HEK293 (cell line): Measurements from ENCODE around the gene CD2BP2.

Experiments used
- CTCF ChIA-PET: fragments of 350-600 bp; formaldehyde crosslinking; extraction: SDS; loops from one replicate; lab custom pipeline; 2021; ENCODE audit warnings: antibody characterized with exemption; lab: Yijun Ruan, JAX
- POLR2A ChIA-PET: fragments of 300-600 bp; formaldehyde crosslinking; extraction: SDS; loops from one replicate; lab custom pipeline; 2020; ENCODE audit warnings: antibody characterized with exemption, inconsistent platforms; lab: Yijun Ruan, JAX
- H3K27ac ChIP-seq: fragments of 200-500 bp; sonication (Bioruptor generic); 2 replicates; pipeline ENCODE4 v1.5.1; 2014; ENCODE audit warnings: low read depth, low read length, control low read depth, inconsistent platforms; ENCODE audit errors: extremely low read depth
- H3K36me3 ChIP-seq, 2 experiments: fragments of 200-500 bp in 1 of 2; sonication (Bioruptor generic) in 1 of 2; 1 replicate in 1 of 2; 2 replicates in 1 of 2; pipeline ENCODE4 v1.5.1; 2014 to 2017; ENCODE audit warnings: inconsistent platforms in 2 of 2, low read length in 2 of 2; ENCODE audit not compliant: control insufficient read depth in 2 of 2, insufficient read depth in 1 of 2
- H3K4me1 ChIP-seq: fragments of 200-500 bp; sonication (Bioruptor generic); 2 replicates; pipeline ENCODE4 v1.5.1; 2014; ENCODE audit warnings: mild to moderate bottlenecking, low read length, inconsistent platforms; ENCODE audit not compliant: control insufficient read depth, insufficient read depth
- H3K4me3 ChIP-seq: 2 replicates; pipeline ENCODE4 v1.5.1; 2011; ENCODE audit warnings: low read depth, mild to moderate bottlenecking, control low read depth, low read length, moderate library complexity
- H3K9me3 ChIP-seq: fragments of 200-500 bp; sonication (Bioruptor generic); 2 replicates; pipeline ENCODE4 v1.5.1; 2014; ENCODE audit warnings: low read depth, low read length, inconsistent platforms; ENCODE audit not compliant: control insufficient read depth, insufficient read depth
- BCL11B ChIP-seq: fragments of 450-650 bp; formaldehyde crosslinking; IDR thresholded peaks from 2 replicates; pipeline ENCODE4 v1.5.1; 2016; ENCODE audit warnings: low read depth, missing biosample characterization, missing genetic modification characterization
- YY2 ChIP-seq: fragments of 450-650 bp; formaldehyde crosslinking; IDR thresholded peaks from 2 replicates; pipeline ENCODE4 v1.5.1; 2016; ENCODE audit warnings: missing biosample characterization, missing genetic modification characterization
- ZBTB7A ChIP-seq: fragments of 450-650 bp; formaldehyde crosslinking; IDR thresholded peaks from 2 replicates; pipeline ENCODE4 v1.5.1; 2016; ENCODE audit warnings: low read depth, missing biosample characterization, missing genetic modification characterization
- ZBTB8A ChIP-seq: fragments of 450-650 bp; formaldehyde crosslinking; IDR thresholded peaks from 2 replicates; pipeline ENCODE4 v1.5.1; 2016; ENCODE audit warnings: missing biosample characterization, missing genetic modification characterization
- ZFHX2 ChIP-seq: fragments of 450-650 bp; formaldehyde crosslinking; conservative IDR thresholded peaks from 2 replicates; pipeline ENCODE4 v1.5.1; 2016; ENCODE audit warnings: missing biosample characterization, missing genetic modification characterization
- ZNF174 ChIP-seq: fragments of 450-650 bp; formaldehyde crosslinking; IDR thresholded peaks from 2 replicates; pipeline ENCODE4 v1.5.0; 2017; ENCODE audit warnings: missing biosample characterization, mild to moderate bottlenecking, missing genetic modification characterization
- ZNF19 ChIP-seq: fragments of 450-650 bp; formaldehyde crosslinking; IDR thresholded peaks from 2 replicates; pipeline ENCODE4; 2016; ENCODE audit warnings: missing biosample characterization, missing genetic modification characterization, low read depth
- ZNF223 ChIP-seq: fragments of 450-650 bp; formaldehyde crosslinking; IDR thresholded peaks from 2 replicates; pipeline ENCODE4 v1.5.1; 2016; ENCODE audit warnings: missing biosample characterization, missing genetic modification characterization
- ZNF341 ChIP-seq: fragments of 450-650 bp; formaldehyde crosslinking; IDR thresholded peaks from 2 replicates; pipeline ENCODE4; 2016; ENCODE audit warnings: low read depth, missing biosample characterization, missing genetic modification characterization
- ZNF354C ChIP-seq: fragments of 450-650 bp; formaldehyde crosslinking; IDR thresholded peaks from 2 replicates; pipeline ENCODE4 v1.5.1; 2016; ENCODE audit warnings: missing biosample characterization, missing genetic modification characterization, low read depth, borderline replicate concordance
- ZNF362 ChIP-seq: fragments of 450-650 bp; formaldehyde crosslinking; IDR thresholded peaks from 2 replicates; pipeline ENCODE4 v1.5.1; 2016; ENCODE audit warnings: missing biosample characterization, missing genetic modification characterization
- ZNF433 ChIP-seq: fragments of 450-650 bp; formaldehyde crosslinking; IDR thresholded peaks from 2 replicates; pipeline ENCODE4 v1.5.1; 2016; ENCODE audit warnings: missing biosample characterization, missing genetic modification characterization, low read depth
- ZNF48 ChIP-seq: fragments of 450-650 bp; formaldehyde crosslinking; IDR thresholded peaks from 2 replicates; pipeline ENCODE4 v1.5.1; 2016; ENCODE audit warnings: missing biosample characterization, missing genetic modification characterization
- ZNF580 ChIP-seq: fragments of 450-650 bp; formaldehyde crosslinking; IDR thresholded peaks from 2 replicates; pipeline ENCODE4 v1.5.1; 2016; ENCODE audit warnings: missing biosample characterization, missing genetic modification characterization
- ZNF792 ChIP-seq: fragments of 450-650 bp; formaldehyde crosslinking; IDR thresholded peaks from 2 replicates; pipeline ENCODE4 v1.5.1; 2016; ENCODE audit warnings: missing biosample characterization, missing genetic modification characterization
- ZXDB ChIP-seq: fragments of 450-650 bp; formaldehyde crosslinking; IDR thresholded peaks from 2 replicates; pipeline ENCODE4 v1.5.1; 2016; ENCODE audit warnings: missing biosample characterization, missing genetic modification characterization
- TF ChIP-seq, protein P1 (sequence below): fragments of 450-650 bp; formaldehyde crosslinking; IDR thresholded peaks from 2 replicates; pipeline ENCODE4 v1.5.1; 2017; ENCODE audit warnings: missing biosample characterization, missing genetic modification characterization
- TF ChIP-seq, protein P2 (sequence below): fragments of 450-650 bp; formaldehyde crosslinking; IDR thresholded peaks from 2 replicates; pipeline ENCODE4 v1.5.1; 2016; ENCODE audit warnings: missing biosample characterization, missing genetic modification characterization, borderline replicate concordance
- TF ChIP-seq, protein P3 (sequence below): fragments of 450-650 bp; formaldehyde crosslinking; IDR thresholded peaks from 2 replicates; pipeline ENCODE4 v1.5.1; 2016; ENCODE audit warnings: missing biosample characterization, missing genetic modification characterization

The CD2BP2 gene

DNA sequence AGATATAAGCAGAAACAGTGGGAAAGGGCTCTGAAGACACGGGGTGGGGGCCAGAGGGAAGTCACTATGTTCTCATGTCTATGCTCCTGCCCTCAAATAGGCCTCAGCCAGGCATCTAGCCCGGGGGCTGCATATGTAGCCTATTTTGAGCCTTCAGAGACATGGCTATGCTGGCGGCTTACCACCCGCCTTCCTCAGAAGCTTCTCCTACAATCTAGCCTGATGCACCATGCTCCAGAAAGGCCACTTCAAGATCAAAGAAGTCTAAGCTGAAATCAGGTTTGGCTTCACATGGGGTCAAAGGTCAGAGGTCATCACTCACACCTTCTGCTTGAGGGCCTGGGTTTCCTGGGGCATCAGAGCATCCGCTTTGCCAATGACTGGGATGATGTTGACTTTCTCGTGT lies 25.7 kb upstream of the CD2BP2 start:
- POLR2A ChIA-PET: interaction anchor here (0.7 to 5.0 kb wide), 3 partner anchors 10 to 21 kb away, joined by 5 to 30 read pairs (median 12); partner anchors contain the start of genes TBC1D10B and ZNF48

More for the DNA sequence above, 25.7 kb upstream of the CD2BP2 start:
- Histone ChIP-seq H3K36me3 (peaks cover 0 to 8% of the 10 kb centered on the region in 2 experiments; a peak in 1 of 3 replicates), H3K4me1 (no peaks in the 10 kb centered on the region), H3K9me3 (no peaks in the 10 kb centered on the region), H3K27ac (no peak overlapping the region), H3K4me3 (no peak overlapping the region)
- CTCF ChIA-PET: interaction anchor here (0.8 kb wide), 1 partner anchor 12 kb away, joined by 3 read pairs; no protein-coding TSS in a partner anchor
- TF ChIP-seq, protein P1, sequence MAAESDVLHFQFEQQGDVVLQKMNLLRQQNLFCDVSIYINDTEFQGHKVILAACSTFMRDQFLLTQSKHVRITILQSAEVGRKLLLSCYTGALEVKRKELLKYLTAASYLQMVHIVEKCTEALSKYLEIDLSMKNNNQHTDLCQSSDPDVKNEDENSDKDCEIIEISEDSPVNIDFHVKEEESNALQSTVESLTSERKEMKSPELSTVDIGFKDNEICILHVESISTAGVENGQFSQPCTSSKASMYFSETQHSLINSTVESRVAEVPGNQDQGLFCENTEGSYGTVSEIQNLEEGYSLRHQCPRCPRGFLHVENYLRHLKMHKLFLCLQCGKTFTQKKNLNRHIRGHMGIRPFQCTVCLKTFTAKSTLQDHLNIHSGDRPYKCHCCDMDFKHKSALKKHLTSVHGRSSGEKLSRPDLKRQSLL (tag by site-specific recombination): no peak
- TF ChIP-seq ZNF354C (tag by site-specific recombination) (no peak), YY2 (tag by site-specific recombination) (no peak), ZBTB8A (tag by site-specific recombination) (peak; percentile 50), ZNF341 (tag by site-specific recombination) (no peak), ZNF580 (no peak), ZNF792 (tag by site-specific recombination) (no peak), ZFHX2 (tag by site-specific recombination) (no peak), ZNF174 (tag by site-specific recombination) (no peak), ZXDB (tag by site-specific recombination) (no peak), ZNF362 (no peak), ZNF223 (tag by site-specific recombination) (no peak), ZNF48 (tag by site-specific recombination) (no peak), ZNF433 (tag by site-specific recombination) (no peak), ZNF19 (tag by site-specific recombination) (no peak), BCL11B (peak; percentile 24; the same call in 1 of the 2 replicates), ZBTB7A (0 out of 2 replicates have a peak, but pooled peaks have one; percentile 28)
- TF ChIP-seq, protein P2, sequence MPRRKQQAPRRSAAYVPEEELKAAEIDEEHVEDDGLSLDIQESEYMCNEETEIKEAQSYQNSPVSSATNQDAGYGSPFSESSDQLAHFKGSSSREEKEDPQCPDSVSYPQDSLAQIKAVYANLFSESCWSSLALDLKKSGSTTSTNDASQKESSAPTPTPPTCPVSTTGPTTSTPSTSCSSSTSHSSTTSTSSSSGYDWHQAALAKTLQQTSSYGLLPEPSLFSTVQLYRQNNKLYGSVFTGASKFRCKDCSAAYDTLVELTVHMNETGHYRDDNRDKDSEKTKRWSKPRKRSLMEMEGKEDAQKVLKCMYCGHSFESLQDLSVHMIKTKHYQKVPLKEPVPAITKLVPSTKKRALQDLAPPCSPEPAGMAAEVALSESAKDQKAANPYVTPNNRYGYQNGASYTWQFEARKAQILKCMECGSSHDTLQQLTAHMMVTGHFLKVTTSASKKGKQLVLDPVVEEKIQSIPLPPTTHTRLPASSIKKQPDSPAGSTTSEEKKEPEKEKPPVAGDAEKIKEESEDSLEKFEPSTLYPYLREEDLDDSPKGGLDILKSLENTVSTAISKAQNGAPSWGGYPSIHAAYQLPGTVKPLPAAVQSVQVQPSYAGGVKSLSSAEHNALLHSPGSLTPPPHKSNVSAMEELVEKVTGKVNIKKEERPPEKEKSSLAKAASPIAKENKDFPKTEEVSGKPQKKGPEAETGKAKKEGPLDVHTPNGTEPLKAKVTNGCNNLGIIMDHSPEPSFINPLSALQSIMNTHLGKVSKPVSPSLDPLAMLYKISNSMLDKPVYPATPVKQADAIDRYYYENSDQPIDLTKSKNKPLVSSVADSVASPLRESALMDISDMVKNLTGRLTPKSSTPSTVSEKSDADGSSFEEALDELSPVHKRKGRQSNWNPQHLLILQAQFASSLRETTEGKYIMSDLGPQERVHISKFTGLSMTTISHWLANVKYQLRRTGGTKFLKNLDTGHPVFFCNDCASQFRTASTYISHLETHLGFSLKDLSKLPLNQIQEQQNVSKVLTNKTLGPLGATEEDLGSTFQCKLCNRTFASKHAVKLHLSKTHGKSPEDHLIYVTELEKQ (tag by site-specific recombination): no peak
- TF ChIP-seq, protein P3, sequence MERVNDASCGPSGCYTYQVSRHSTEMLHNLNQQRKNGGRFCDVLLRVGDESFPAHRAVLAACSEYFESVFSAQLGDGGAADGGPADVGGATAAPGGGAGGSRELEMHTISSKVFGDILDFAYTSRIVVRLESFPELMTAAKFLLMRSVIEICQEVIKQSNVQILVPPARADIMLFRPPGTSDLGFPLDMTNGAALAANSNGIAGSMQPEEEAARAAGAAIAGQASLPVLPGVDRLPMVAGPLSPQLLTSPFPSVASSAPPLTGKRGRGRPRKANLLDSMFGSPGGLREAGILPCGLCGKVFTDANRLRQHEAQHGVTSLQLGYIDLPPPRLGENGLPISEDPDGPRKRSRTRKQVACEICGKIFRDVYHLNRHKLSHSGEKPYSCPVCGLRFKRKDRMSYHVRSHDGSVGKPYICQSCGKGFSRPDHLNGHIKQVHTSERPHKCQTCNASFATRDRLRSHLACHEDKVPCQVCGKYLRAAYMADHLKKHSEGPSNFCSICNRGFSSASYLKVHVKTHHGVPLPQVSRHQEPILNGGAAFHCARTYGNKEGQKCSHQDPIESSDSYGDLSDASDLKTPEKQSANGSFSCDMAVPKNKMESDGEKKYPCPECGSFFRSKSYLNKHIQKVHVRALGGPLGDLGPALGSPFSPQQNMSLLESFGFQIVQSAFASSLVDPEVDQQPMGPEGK (tag by site-specific recombination): no peak
